Liver (tissue), 9 donors: Measurements from ENCODE around the gene TMIE. TPM values are rescaled to one million over a fixed set of nuclear protein-coding genes. Genes with fewer than 3 reads are reported as not detected.

Source experiments
- DNase-seq: peaks from one replicate; pipeline ENCODE4 v3.0.0-alpha.2; 2017; ENCODE audit warnings: low spot score
- H3K27ac ChIP-seq, 2 donors: one replicate each; pipeline ENCODE4 v1.7.0; 2013; ENCODE audit warnings: inconsistent platforms in 2 of 2, low read length in 2 of 2, control low read depth in 1 of 2, low read depth in 1 of 2, mild to moderate bottlenecking in 1 of 2
- H3K27me3 ChIP-seq, 4 donors: one replicate each; pipeline versions ENCODE4 v1.6.1 to v1.7.0; 2013; ENCODE audit warnings: low read length in 3 of 4, inconsistent platforms in 1 of 4, mild to moderate bottlenecking in 1 of 4, moderate library complexity in 1 of 4; ENCODE audit not compliant: control insufficient read depth in 4 of 4, insufficient read depth in 4 of 4
- H3K36me3 ChIP-seq, 4 donors: one replicate each; pipeline versions ENCODE4 v1.6.1 to v1.7.0; 2013; ENCODE audit warnings: low read length in 3 of 4, mild to moderate bottlenecking in 3 of 4, low read depth in 1 of 4, moderate library complexity in 1 of 4; ENCODE audit not compliant: control insufficient read depth in 4 of 4, insufficient read depth in 3 of 4
- H3K4me1 ChIP-seq, 4 donors: one replicate each; pipeline versions ENCODE4 v1.6.1 to v1.7.0; 2013; ENCODE audit warnings: low read length in 3 of 4, mild to moderate bottlenecking in 3 of 4, moderate library complexity in 1 of 4; ENCODE audit not compliant: control insufficient read depth in 4 of 4, insufficient read depth in 4 of 4
- H3K4me3 ChIP-seq, 3 donors: one replicate each; pipeline versions ENCODE4 v1.6.1 to v1.7.0; 2013; ENCODE audit warnings: low read length in 3 of 3, control low read depth in 1 of 3, low read depth in 1 of 3, mild to moderate bottlenecking in 1 of 3
- H3K9ac ChIP-seq, 2 donors: one replicate each; pipeline ENCODE4 v1.7.0; 2013; ENCODE audit warnings: low read length in 2 of 2, mild to moderate bottlenecking in 2 of 2, moderate library complexity in 2 of 2, control low read depth in 1 of 2, low read depth in 1 of 2
- H3K9me3 ChIP-seq, 4 donors: one replicate each; pipeline versions ENCODE4 v1.6.1 to v1.7.0; 2013; ENCODE audit warnings: low read length in 3 of 4; ENCODE audit not compliant: control insufficient read depth in 4 of 4
- ATF3 ChIP-seq: IDR thresholded peaks from 2 replicates; pipeline ENCODE4 v1.6.1; 2016; ENCODE audit warnings: antibody characterized with exemption
- EGR1 ChIP-seq, 2 donors: IDR thresholded peaks; 2 replicates each; pipeline ENCODE4 v1.6.1; 2016 to 2018; ENCODE audit warnings: antibody characterized with exemption in 2 of 2, low read depth in 2 of 2
- FOXA1 ChIP-seq: IDR thresholded peaks from 2 replicates; pipeline ENCODE4 v1.6.1; 2016; ENCODE audit warnings: antibody characterized with exemption
- FOXA2 ChIP-seq: IDR thresholded peaks from 2 replicates; pipeline ENCODE4 v1.6.1; 2016; ENCODE audit warnings: antibody characterized with exemption
- GABPA ChIP-seq, 2 donors: IDR thresholded peaks in 1 of 2; conservative IDR thresholded peaks in 1 of 2; 2 replicates each; pipeline ENCODE4 v1.6.1; 2016; ENCODE audit warnings: antibody characterized with exemption in 2 of 2, mild to moderate bottlenecking in 1 of 2, moderate library complexity in 1 of 2
- HNF4A ChIP-seq, 2 donors: conservative IDR thresholded peaks; 2 replicates each; pipeline ENCODE4 v1.6.1; 2016; ENCODE audit warnings: antibody characterized with exemption in 2 of 2, mild to moderate bottlenecking in 2 of 2
- HNF4G ChIP-seq: IDR thresholded peaks from 2 replicates; pipeline ENCODE4 v1.6.1; 2016; ENCODE audit warnings: antibody characterized with exemption
- JUND ChIP-seq, 2 donors: IDR thresholded peaks; 2 replicates each; pipeline ENCODE4 v1.6.1; 2016; ENCODE audit warnings: antibody characterized with exemption in 2 of 2
- NR2F2 ChIP-seq: IDR thresholded peaks from 2 replicates; pipeline ENCODE4 v1.6.1; 2016; ENCODE audit warnings: antibody characterized with exemption
- RAD21 ChIP-seq, 2 donors: IDR thresholded peaks; 2 replicates each; pipeline ENCODE4 v1.6.1; 2016; ENCODE audit warnings: antibody characterized with exemption in 2 of 2, mild to moderate bottlenecking in 2 of 2
- REST ChIP-seq: IDR thresholded peaks from 2 replicates; pipeline ENCODE4 v1.6.1; 2016; ENCODE audit warnings: antibody characterized with exemption, mild to moderate bottlenecking
- RXRA ChIP-seq, 2 donors: IDR thresholded peaks; 2 replicates each; pipeline ENCODE4 v1.6.1; 2017 to 2018; ENCODE audit warnings: antibody characterized with exemption in 2 of 2, mild to moderate bottlenecking in 1 of 2
- SP1 ChIP-seq: IDR thresholded peaks from 2 replicates; pipeline ENCODE4 v1.6.1; 2018; ENCODE audit warnings: antibody characterized with exemption, mild to moderate bottlenecking
- TAF1 ChIP-seq: conservative IDR thresholded peaks from 2 replicates; pipeline ENCODE4 v1.6.1; 2016; ENCODE audit warnings: antibody characterized with exemption, mild to moderate bottlenecking
- YY1 ChIP-seq: IDR thresholded peaks from 2 replicates; pipeline ENCODE4 v1.6.1; 2016; ENCODE audit warnings: antibody characterized with exemption, mild to moderate bottlenecking
- ZBTB33 ChIP-seq: IDR thresholded peaks from 2 replicates; pipeline ENCODE4 v1.6.1; 2016; ENCODE audit warnings: antibody characterized with exemption
- WGBS: extraction: QIAGEN DNeasy Blood & Tissue Kit; methylation state at CpG from one replicate; pipeline ENCODE4 v1.1.7; 2013; 5-methylcytosine and 5-hydroxymethylcytosine counted together
- polyA plus RNA-seq, 2 donors: library from polyadenylated mRNA; stranded (reverse) in 1 of 2; unstranded in 1 of 2; fragments of 200-250 nt in 1 of 2; fragments of >200 nt in 1 of 2; fragmentation: Nextera tagmentation in 1 of 2; extraction: Ambion mirVana in 1 of 2; gene quantifications; one replicate each; pipeline versions ENCODE4 v1.2.1 to v1.2.3, GENCODE V29; 2013 to 2015
- total RNA-seq, 2 donors: library from RNA; depleted of rRNA; stranded (reverse); fragments of >200 nt; gene quantifications; one replicate each; pipeline ENCODE4 v1.2.3, GENCODE V29; 2014
- TF ChIP-seq, protein P1 (sequence below): fragments of 150-350 bp; IDR thresholded peaks from 2 replicates; pipeline ENCODE4 v1.5.1; 2017; ENCODE audit warnings: improper control_type of control experiment, low read depth, low read length; ENCODE audit not compliant: missing input control
- TF ChIP-seq, protein P2 (sequence below): IDR thresholded peaks from 2 replicates; pipeline ENCODE4 v1.6.1; 2016; ENCODE audit warnings: antibody characterized with exemption
- donor health status: healthy.
- donor health status: healthy.
- donor health status: healthy.
- donor health status: healthy.
- donor health status: healthy.

The TMIE gene
- total and polyA plus RNA-seq, 4 donors: 0.13 to 0.26 (median 0.15) TPM

DNA sequence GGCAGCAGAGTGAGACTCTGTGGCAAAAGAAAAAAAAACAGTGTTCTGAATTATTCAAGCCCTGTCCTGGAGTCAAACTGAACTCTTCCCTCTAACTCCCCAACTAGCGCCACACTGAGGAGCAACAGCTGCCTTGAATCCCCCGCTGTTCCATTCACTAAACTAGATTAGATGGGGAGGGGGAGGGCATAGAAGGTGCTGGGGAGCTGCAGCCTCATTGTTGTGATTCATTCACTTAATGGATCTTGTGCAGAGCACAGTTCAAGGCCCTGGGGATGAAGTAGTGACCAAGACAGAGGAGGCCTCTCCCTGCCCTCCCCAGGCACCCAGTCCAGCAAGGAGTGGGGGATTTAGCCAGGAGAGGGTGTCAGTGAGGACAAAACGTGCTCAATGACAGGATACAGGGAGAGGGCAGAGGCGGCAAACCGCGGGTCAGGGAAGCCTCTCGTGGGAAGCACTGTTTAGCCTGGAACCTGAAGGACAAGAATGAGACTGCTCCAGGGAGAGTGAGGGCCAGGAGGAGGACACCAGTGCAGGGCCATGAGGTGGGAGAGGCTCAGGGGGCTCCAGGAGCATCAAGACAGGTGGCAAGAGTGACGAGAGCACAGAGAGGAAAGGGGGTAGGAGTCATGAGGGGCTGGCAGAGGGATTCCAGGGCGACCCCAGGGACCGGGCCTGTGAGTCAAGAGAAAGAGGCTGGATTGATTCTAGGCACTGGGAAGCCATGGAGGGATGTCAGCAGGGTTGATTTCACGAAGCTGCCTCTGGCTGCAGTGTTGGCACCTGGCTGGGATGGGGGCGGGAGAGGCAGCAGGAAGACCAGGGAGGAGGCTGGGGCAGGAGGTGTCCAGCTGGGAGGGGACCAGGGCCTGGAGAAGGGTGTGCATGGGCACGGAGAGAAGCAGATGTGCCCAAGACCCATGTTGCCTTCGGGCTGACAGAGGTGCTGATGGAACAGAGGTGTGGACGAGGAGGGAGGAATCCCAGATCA is 39.1 kb upstream of the TMIE start:
- H3K36me3 ChIP-seq: no peaks in the 10 kb centered on the region
- 88% methylated on average over 15 of the region's 15 CpGs for WGBS
- peak; percentile 16 for DNase-seq
- H3K4me1 ChIP-seq: peaks cover 5 to 33% (median 29%) of the 10 kb centered on the region in 4 donors
- TF ChIP-seq HNF4A (conservative IDR thresholded peaks at IDR 0.05) (no peak), HNF4G (no peak), EGR1 (IDR thresholded peaks at IDR 0.05; ENCODE audit: low read depth in 2 of 2) (no peak), JUND (IDR thresholded peaks at IDR 0.05) (no peak), YY1 (no peak)
- TF ChIP-seq, protein P1, sequence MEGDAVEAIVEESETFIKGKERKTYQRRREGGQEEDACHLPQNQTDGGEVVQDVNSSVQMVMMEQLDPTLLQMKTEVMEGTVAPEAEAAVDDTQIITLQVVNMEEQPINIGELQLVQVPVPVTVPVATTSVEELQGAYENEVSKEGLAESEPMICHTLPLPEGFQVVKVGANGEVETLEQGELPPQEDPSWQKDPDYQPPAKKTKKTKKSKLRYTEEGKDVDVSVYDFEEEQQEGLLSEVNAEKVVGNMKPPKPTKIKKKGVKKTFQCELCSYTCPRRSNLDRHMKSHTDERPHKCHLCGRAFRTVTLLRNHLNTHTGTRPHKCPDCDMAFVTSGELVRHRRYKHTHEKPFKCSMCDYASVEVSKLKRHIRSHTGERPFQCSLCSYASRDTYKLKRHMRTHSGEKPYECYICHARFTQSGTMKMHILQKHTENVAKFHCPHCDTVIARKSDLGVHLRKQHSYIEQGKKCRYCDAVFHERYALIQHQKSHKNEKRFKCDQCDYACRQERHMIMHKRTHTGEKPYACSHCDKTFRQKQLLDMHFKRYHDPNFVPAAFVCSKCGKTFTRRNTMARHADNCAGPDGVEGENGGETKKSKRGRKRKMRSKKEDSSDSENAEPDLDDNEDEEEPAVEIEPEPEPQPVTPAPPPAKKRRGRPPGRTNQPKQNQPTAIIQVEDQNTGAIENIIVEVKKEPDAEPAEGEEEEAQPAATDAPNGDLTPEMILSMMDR: no peak
- no peak overlapping the region for H3K4me3 ChIP-seq
- no peak overlapping the region for H3K9ac ChIP-seq
- H3K27ac ChIP-seq: no peak overlapping the region
- H3K9me3 ChIP-seq: no peaks in the 10 kb centered on the region
- H3K27me3 ChIP-seq: no peaks in the 10 kb centered on the region

DNA sequence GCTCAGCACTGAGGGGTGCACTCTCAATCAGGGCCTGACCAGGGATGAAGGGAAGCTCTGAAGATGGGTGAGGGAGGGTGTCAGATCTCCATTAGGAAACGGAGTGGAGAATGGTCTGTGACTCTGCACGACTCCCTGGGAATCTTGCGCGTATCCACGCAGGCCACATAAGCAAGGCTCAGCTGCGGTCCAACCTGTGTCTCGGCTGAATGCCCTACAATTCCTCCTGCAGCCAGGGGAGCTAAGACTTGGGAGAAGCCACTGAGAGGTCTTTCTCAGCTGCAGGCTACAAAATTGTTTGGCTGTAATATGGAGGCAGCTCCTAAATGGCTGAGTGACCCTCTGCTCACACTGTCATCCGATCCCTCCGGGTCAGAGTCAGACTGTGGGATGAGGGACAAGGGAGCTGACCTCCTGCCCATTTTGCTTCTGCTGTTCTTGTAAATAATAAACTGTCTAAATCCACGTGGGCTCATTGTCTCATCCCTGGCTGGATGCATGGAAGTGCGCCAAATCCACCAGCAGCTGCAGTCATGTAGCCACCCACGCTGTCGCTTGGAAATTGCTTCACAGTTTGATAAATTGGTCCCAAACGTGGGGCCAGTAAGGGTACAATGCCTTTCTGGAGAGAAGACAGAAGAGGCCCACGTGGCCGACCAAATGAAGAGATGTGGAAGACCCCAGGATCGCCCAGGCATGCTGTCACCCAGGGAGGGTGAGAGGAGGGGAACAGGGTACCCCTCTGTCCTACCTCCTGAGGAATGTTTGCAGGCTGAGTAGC is 38.2 kb upstream of the TMIE start:
- no peak for DNase-seq
- Histone ChIP-seq H3K4me3 (no peak overlapping the region), H3K4me1 (peaks cover 5 to 37% (median 29%) of the 10 kb centered on the region in 4 donors), H3K27me3 (no peaks in the 10 kb centered on the region), H3K9ac (no peak overlapping the region), H3K9me3 (no peaks in the 10 kb centered on the region), H3K27ac (no peak overlapping the region), H3K36me3 (no peaks in the 10 kb centered on the region)
- no peak for TF ChIP-seq NR2F2
- TF ChIP-seq YY1: no peak
- no peak for TF ChIP-seq SP1
- TF ChIP-seq, protein P2, sequence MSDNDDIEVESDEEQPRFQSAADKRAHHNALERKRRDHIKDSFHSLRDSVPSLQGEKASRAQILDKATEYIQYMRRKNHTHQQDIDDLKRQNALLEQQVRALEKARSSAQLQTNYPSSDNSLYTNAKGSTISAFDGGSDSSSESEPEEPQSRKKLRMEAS: no peak
- TF ChIP-seq EGR1 (IDR thresholded peaks at IDR 0.05; ENCODE audit: low read depth in 2 of 2): peak; percentile 62 to 89
- no peak for TF ChIP-seq JUND (IDR thresholded peaks at IDR 0.05)
- no peak for TF ChIP-seq HNF4G
- no peak for TF ChIP-seq REST
- TF ChIP-seq GABPA (IDR thresholded peaks at IDR 0.05 in 1 of 2, conservative IDR thresholded peaks at IDR 0.05 in 1 of 2): no peak
- no peak for TF ChIP-seq TAF1
- no peak for TF ChIP-seq FOXA1
- TF ChIP-seq ATF3: no peak
- no peak for TF ChIP-seq ZBTB33
- TF ChIP-seq RAD21 (IDR thresholded peaks at IDR 0.05): no peak
- TF ChIP-seq FOXA2: no peak
- TF ChIP-seq HNF4A (conservative IDR thresholded peaks at IDR 0.05): peak in 1 of 2 donors; percentile 17
- TF ChIP-seq RXRA (IDR thresholded peaks at IDR 0.05): peak in 1 of 2 donors; percentile 63
- TF ChIP-seq, protein P1: no peak
- WGBS: 72% methylated on average over 17 of the region's 17 CpGs
